ENCODE measurements around the gene KHSRP. TPM values are rescaled to one million over a fixed set of nuclear protein-coding genes. Genes with fewer than 3 reads are reported as not detected.

Gene KHSRP
- total RNA-seq, 1 experiment from 2014 or later, result 297 TPM

DNA sequence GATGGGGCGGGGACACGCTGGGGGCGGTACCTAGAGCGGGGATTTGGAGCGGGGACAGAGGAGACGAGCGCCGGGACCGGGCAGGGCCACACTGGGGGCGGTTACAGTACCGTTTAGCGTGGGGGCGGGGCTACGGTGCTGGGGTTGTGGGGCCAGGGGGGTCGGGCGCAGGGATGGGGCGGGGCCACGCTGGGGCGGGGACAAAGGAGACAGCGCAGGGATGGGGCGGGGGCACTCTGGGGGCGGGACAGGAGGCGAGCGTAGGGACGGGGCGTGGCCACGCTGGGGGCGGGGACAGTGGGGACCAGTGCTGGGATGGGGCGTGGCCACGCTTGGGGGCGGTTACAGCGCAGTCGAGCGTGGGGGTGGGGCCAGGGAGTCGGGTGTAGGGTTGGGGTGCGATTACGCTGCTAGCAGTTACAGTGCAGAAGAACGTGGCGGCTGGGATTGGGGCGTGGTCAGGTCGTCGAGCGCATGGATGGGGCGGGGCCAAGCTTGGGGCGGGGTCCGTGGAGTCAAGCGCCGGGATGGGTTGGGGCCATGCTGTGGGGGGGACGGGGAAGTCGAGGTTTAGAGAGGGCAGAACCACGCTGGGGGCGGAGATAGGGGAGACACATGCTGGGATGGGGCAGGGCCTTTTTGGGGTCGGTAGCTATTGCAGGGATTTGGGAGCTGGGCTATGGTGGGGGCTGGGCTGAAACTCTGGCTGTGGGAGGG lies 51.4 kb downstream of the KHSRP start:
- peak; percentile 97 for DNase-seq
- Mint-ChIP-seq H3K27ac (ENCODE audit: unreplicated experiment) (peak overlapping the region; percentile 94), H3K4me1 (ENCODE audit: low read depth, unreplicated experiment) (no peaks in the 10 kb centered on the region), H3K27me3 (ENCODE audit: unreplicated experiment) (no peaks in the 10 kb centered on the region), H3K9me3 (ENCODE audit: low read depth, unreplicated experiment) (no peaks in the 10 kb centered on the region), H3K36me3 (ENCODE audit: insufficient read depth, unreplicated experiment) (peaks cover 30% of the 10 kb centered on the region), H3K4me3 (ENCODE audit: low read depth, unreplicated experiment) (peak overlapping the region; percentile 88)
- BruUV-seq (replicated peaks), result no TSS peak
- TF ChIP-seq, protein P1, sequence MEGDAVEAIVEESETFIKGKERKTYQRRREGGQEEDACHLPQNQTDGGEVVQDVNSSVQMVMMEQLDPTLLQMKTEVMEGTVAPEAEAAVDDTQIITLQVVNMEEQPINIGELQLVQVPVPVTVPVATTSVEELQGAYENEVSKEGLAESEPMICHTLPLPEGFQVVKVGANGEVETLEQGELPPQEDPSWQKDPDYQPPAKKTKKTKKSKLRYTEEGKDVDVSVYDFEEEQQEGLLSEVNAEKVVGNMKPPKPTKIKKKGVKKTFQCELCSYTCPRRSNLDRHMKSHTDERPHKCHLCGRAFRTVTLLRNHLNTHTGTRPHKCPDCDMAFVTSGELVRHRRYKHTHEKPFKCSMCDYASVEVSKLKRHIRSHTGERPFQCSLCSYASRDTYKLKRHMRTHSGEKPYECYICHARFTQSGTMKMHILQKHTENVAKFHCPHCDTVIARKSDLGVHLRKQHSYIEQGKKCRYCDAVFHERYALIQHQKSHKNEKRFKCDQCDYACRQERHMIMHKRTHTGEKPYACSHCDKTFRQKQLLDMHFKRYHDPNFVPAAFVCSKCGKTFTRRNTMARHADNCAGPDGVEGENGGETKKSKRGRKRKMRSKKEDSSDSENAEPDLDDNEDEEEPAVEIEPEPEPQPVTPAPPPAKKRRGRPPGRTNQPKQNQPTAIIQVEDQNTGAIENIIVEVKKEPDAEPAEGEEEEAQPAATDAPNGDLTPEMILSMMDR (IDR thresholded peaks at IDR 0.05; ENCODE audit: unreplicated experiment), result no peak
- CTCF ChIA-PET, result interaction anchor here (0.6 to 0.9 kb wide), 5 partner anchors 12 to 214 kb away, joined by 3 to 14 read pairs (median 4); partner anchors contain the start of gene CLPP
- intact Hi-C loops (cut with micrococcal nuclease; ENCODE audit: unreplicated experiment), result no loop called here

DNA sequence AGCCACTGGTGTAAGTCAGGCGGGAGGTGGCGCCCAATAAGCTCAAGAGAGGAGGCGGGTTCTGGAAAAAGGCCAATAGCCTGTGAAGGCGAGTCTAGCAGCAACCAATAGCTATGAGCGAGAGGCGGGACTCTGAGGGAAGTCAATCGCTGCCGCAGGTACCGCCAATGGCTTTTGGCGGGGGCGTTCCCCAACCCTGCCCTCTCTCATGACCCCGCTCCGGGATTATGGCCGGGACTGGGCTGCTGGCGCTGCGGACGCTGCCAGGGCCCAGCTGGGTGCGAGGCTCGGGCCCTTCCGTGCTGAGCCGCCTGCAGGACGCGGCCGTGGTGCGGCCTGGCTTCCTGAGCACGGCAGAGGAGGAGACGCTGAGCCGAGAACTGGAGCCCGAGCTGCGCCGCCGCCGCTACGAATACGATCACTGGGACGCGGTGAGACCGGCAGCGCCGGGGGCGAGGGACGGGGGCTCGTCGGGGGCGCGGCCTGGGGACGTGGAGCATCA lies 52.0 kb downstream of the KHSRP start, which contains the start of gene ALKBH7:
ALKBH7 (plus strand) TSS at position 201 of the 502 bp plus-strand sequence; CDS start at position 228, 27 bp downstream.
- CTCF ChIA-PET, result interaction anchor here (0.6 to 0.9 kb wide), 6 partner anchors 9 to 215 kb away, joined by 3 to 14 read pairs (median 4); partner anchors contain the start of gene CLPP
- DNase-seq, result peak; percentile 94
- Mint-ChIP-seq H3K4me3 (ENCODE audit: low read depth, unreplicated experiment) (peak within 1 kb of the TSS; percentile 88), H3K4me1 (ENCODE audit: low read depth, unreplicated experiment) (no peaks in the 10 kb centered on the region), H3K36me3 (ENCODE audit: insufficient read depth, unreplicated experiment) (peaks cover 33% of the 10 kb centered on the region), H3K27me3 (ENCODE audit: unreplicated experiment) (no peaks in the 10 kb centered on the region), H3K9me3 (ENCODE audit: low read depth, unreplicated experiment) (no peaks in the 10 kb centered on the region), H3K27ac (ENCODE audit: unreplicated experiment) (peak within 1 kb of the TSS; percentile 94)
- BruUV-seq (replicated peaks), result no TSS peak
- intact Hi-C loops (cut with micrococcal nuclease; ENCODE audit: unreplicated experiment), result no loop called here
- TF ChIP-seq, protein P1 (IDR thresholded peaks at IDR 0.05; ENCODE audit: unreplicated experiment), result no peak

- CTCF ChIA-PET, result interaction anchor here (1.2 kb wide), 1 partner anchor 8 kb away, joined by 3 read pairs; the partner anchor contains the start of gene ALKBH7
- H3K9me3 Mint-ChIP-seq (ENCODE audit: low read depth, unreplicated experiment), result no peaks in the 10 kb centered on the region
- no peaks in the 10 kb centered on the region for H3K27me3 Mint-ChIP-seq (ENCODE audit: unreplicated experiment)
- no peak for DNase-seq
- intact Hi-C loops (cut with micrococcal nuclease; ENCODE audit: unreplicated experiment), result no loop called here
- H3K4me3 Mint-ChIP-seq (ENCODE audit: low read depth, unreplicated experiment), result no peak overlapping the region
- H3K27ac Mint-ChIP-seq (ENCODE audit: unreplicated experiment), result no peak overlapping the region
- H3K36me3 Mint-ChIP-seq (ENCODE audit: insufficient read depth, unreplicated experiment), result peaks cover 47% of the 10 kb centered on the region
- BruUV-seq (replicated peaks), result no TSS peak
- no peaks in the 10 kb centered on the region for H3K4me1 Mint-ChIP-seq (ENCODE audit: low read depth, unreplicated experiment)
- TF ChIP-seq, protein P1 (IDR thresholded peaks at IDR 0.05; ENCODE audit: unreplicated experiment), result no peak
Measured at GRCh38 chr19:6364353-6364752, 60.3 kb downstream of the KHSRP start.

Small RNA genes lying within 50 kb of the gene (microRNA-seq; reads per million reads assigned to microRNA genes)
- gene MIR3940 (13.4 reads per million, percentile 38 among the genes with 10 or more reads in this experiment), gene MIR6790 (not detected), gene MIR6885 (3.2 reads per million)

Other genes with a start within 250 kb of the KHSRP start
- gene MLLT1, start 144.8 kb downstream of the KHSRP start, total RNA-seq (2022), result 45.8 and 49.8 TPM in 2 replicates
- gene ACER1, start 91.2 kb downstream of the KHSRP start, total RNA-seq (2022), result not detected in 2 replicates
- gene CLPP, start 63.3 kb downstream of the KHSRP start, total RNA-seq (2022), result 50.4 and 53.4 TPM in 2 replicates
- gene ALKBH7, start 52.0 kb downstream of the KHSRP start, total RNA-seq (2022), result 25.9 and 27.2 TPM in 2 replicates
- gene PSPN, start 48.9 kb downstream of the KHSRP start, total RNA-seq (2022), result 1.7 and 2.4 TPM in 2 replicates
- 39.2 and 40.9 TPM in 2 replicates for gene GTF2F1, start 31.6 kb downstream of the KHSRP start, total RNA-seq (2022)
- gene SLC25A41, start 9.0 kb upstream of the KHSRP start, total RNA-seq (2022), result 1.4 and 2.9 TPM in 2 replicates
- 67.6 and 78.7 TPM in 2 replicates for gene SLC25A23, start 35.0 kb upstream of the KHSRP start, total RNA-seq (2022)
- gene CRB3, start 39.5 kb upstream of the KHSRP start, total RNA-seq (2022), result 45.6 and 47.6 TPM in 2 replicates
- not detected in 2 replicates for gene DENND1C, start 57.0 kb upstream of the KHSRP start, total RNA-seq (2022)
- 1.4 and 1.5 TPM in 2 replicates for gene TUBB4A, start 77.5 kb upstream of the KHSRP start, total RNA-seq (2022)
- 0.92 and 1.6 TPM in 2 replicates for gene TNFSF9, start 106.2 kb upstream of the KHSRP start, total RNA-seq (2022)
- 0.68 TPM in 1 of 2 replicates, not detected in the other for gene CD70, start 166.3 kb upstream of the KHSRP start, total RNA-seq (2022)
- 4.3 TPM in 2 replicates for gene TNFSF14, start 245.3 kb upstream of the KHSRP start, total RNA-seq (2022)